AG09319 (cell line): ENCODE data around the gene HACE1.

Source experiments
- DNase-seq: peaks from one replicate; pipeline ENCODE4 v3.0.0-alpha.2; 2010; ENCODE audit warnings: low read depth; ENCODE audit errors: extremely low read depth
- TF ChIP-seq, protein P1 (sequence below): IDR thresholded peaks from 2 replicates; pipeline ENCODE4 v1.5.1; 2011; ENCODE audit warnings: low read depth, mild to moderate bottlenecking, inconsistent platforms, low read length, moderate library complexity

The HACE1 gene

DNA sequence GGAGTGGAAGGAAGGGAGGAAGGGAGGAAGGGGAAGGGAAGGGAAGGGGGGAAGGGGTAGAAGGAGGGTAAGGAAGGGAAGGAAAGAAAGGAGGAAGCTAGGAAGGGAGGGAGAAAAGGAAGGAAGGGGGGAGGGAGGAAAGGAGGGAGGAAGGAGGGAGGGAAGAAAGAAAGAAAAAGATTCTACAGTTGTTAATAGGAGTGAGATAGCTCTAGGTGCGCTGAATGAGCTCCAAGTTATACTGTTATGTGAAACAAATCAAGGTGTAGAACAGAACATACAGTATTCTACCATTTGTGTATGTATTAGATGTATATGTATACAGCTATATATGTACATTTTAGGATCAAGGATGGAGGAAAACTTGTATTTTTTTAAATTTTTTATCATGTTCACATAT is 167.7 kb downstream of the HACE1 start:
- DNase-seq, result no peak
- TF ChIP-seq, protein P1, sequence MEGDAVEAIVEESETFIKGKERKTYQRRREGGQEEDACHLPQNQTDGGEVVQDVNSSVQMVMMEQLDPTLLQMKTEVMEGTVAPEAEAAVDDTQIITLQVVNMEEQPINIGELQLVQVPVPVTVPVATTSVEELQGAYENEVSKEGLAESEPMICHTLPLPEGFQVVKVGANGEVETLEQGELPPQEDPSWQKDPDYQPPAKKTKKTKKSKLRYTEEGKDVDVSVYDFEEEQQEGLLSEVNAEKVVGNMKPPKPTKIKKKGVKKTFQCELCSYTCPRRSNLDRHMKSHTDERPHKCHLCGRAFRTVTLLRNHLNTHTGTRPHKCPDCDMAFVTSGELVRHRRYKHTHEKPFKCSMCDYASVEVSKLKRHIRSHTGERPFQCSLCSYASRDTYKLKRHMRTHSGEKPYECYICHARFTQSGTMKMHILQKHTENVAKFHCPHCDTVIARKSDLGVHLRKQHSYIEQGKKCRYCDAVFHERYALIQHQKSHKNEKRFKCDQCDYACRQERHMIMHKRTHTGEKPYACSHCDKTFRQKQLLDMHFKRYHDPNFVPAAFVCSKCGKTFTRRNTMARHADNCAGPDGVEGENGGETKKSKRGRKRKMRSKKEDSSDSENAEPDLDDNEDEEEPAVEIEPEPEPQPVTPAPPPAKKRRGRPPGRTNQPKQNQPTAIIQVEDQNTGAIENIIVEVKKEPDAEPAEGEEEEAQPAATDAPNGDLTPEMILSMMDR, result no peak

GRCh38 chr6:104689551-104690205 is 170.0 kb downstream of the HACE1 start:
- TF ChIP-seq, protein P1, result no peak
- DNase-seq, result no peak

GRCh38 chr6:104688283-104688969 is 171.3 kb downstream of the HACE1 start:
- DNase-seq, result no peak
- TF ChIP-seq, protein P1, result no peak

- DNase-seq, result no peak
- TF ChIP-seq, protein P1, result no peak
Observed at GRCh38 chr6:104686550-104687175, 173.1 kb downstream of the HACE1 start.

GRCh38 chr6:104685871-104686549 is 173.7 kb downstream of the HACE1 start:
- TF ChIP-seq, protein P1, result no peak
- no peak for DNase-seq

DNA sequence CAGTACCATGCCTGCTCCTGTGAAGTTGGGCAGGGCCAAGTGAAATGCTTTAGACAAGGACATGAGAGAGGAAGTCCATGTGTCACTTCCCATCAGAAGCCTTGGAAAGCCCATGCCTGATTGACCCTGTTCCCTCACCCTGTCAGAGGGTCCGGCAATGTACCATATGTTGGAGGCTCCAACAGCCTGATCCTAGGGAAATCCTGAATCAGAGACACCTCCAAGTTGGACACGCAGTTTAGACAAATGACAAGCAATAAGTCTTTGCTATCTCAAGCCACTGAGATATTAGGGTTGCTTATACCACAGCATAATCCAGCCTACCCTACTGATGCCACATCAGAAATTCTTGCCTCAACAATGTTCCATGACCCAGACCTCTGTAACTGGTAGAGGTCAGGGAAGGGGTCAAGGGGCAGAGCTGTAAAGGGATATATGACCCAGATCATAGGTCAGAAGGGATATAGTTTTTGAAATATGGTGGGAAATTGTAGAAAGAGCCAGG is 174.8 kb downstream of the HACE1 start:
- DNase-seq, result no peak

More for the DNA sequence above, 174.8 kb downstream of the HACE1 start:
- TF ChIP-seq, protein P1, result no peak
